Measurements from ENCODE around the gene SNRPD3.

SNRPD3 gene

DNA sequence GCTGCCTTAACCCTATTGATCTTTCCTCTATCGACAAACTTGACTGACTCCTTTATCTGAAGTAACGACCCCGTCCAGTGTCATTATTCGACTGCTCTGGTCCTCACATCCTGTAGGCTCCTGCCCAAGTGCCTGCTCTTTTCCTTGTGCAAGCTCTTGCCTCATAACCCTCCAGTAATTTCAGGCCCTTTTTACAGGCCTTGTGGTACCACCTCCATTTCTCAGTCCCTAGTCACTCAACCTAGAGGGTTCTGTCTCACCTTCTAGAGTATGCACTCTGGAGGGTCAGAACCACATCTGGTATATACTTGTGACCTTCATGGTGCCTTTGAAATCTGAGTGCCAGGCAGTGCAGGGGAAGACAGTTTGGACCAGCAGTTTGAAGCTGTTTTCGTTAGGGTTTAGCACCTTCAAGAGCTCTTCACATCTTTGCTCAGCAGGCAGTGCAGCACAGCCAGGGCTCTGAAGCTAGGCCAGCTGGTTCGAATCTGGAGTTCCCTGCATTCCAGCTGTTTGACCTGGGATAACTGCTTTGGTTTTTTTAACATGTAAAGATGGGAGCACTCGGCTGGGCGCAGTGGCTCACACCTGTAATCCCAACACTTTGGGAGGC lies 11.2 kb downstream of the SNRPD3 start:
- Histone ChIP-seq H3K79me2 (ENCODE audit: insufficient read depth, low read length) (peaks cover 65% of the 10 kb centered on the region), H4K20me1 (ENCODE audit: insufficient read depth, low read length, poor library complexity, severe bottlenecking) (peaks cover 60% of the 10 kb centered on the region), H3K4me2 (ENCODE audit: low read depth, low read length, poor library complexity, severe bottlenecking) (no peak overlapping the region), H3K9me3 (ENCODE audit: insufficient read depth, low read depth, low read length) (no peaks in the 10 kb centered on the region), H3K27me3 (ENCODE audit: insufficient read depth, low read length, poor library complexity, severe bottlenecking) (no peaks in the 10 kb centered on the region), H2AFZ (ENCODE audit: low read length) (no peak overlapping the region), H3K9me2 (replicated peaks; ENCODE audit: low read depth, low read length) (no peaks in the 10 kb centered on the region), H3K36me3 (ENCODE audit: insufficient read depth, low read length) (peaks cover 84% of the 10 kb centered on the region; the same call in 1 of the 2 replicates), H3K4me1 (ENCODE audit: insufficient read depth, low read length, poor library complexity, severe bottlenecking) (peaks cover 18% of the 10 kb centered on the region), H3F3A (ENCODE audit: low read depth) (no peaks in the 10 kb centered on the region), H3K4me3 (ENCODE audit: low read length, poor library complexity, severe bottlenecking) (no peak overlapping the region), H3K9ac (ENCODE audit: low read depth, low read length, poor library complexity, severe bottlenecking) (no peak overlapping the region)
- no peak for TF ChIP-seq CTCF (conservative IDR thresholded peaks at IDR 0.05; ENCODE audit: low read length)
- TF ChIP-seq EZH2phosphoT487 (IDR thresholded peaks at IDR 0.05; ENCODE audit: borderline replicate concordance), result no peak

DNA sequence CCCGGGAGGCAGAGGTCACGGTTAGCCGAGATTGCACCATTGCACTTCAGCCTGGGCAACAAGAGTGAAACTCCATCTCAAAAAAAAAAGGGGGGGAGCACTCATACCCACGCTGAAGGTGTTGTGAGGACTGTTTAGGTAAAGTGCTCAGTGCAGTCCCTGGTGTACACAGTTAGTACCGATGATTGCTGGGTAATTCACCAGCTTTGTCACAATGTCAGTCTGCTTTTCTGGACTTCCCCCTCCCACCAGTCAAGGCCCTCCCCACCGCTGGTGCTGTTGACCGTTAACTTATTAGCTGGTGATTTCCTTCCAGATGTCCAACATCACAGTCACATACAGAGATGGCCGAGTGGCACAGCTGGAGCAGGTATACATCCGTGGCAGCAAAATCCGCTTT lies 11.9 kb downstream of the SNRPD3 start:
- Histone ChIP-seq H2AFZ (ENCODE audit: low read length) (no peak overlapping the region), H3F3A (ENCODE audit: low read depth) (no peaks in the 10 kb centered on the region), H3K4me3 (ENCODE audit: low read length, poor library complexity, severe bottlenecking) (no peak overlapping the region), H4K20me1 (ENCODE audit: insufficient read depth, low read length, poor library complexity, severe bottlenecking) (peaks cover 56% of the 10 kb centered on the region), H3K36me3 (ENCODE audit: insufficient read depth, low read length) (peaks cover 88% of the 10 kb centered on the region; the same call in 1 of the 2 replicates), H3K27me3 (ENCODE audit: insufficient read depth, low read length, poor library complexity, severe bottlenecking) (no peaks in the 10 kb centered on the region), H3K9me3 (ENCODE audit: insufficient read depth, low read depth, low read length) (no peaks in the 10 kb centered on the region), H3K4me2 (ENCODE audit: low read depth, low read length, poor library complexity, severe bottlenecking) (no peak overlapping the region), H3K79me2 (ENCODE audit: insufficient read depth, low read length) (peaks cover 58% of the 10 kb centered on the region), H3K9ac (ENCODE audit: low read depth, low read length, poor library complexity, severe bottlenecking) (no peak overlapping the region), H3K4me1 (ENCODE audit: insufficient read depth, low read length, poor library complexity, severe bottlenecking) (peaks cover 16% of the 10 kb centered on the region), H3K9me2 (replicated peaks; ENCODE audit: low read depth, low read length) (no peaks in the 10 kb centered on the region)
- TF ChIP-seq CTCF (conservative IDR thresholded peaks at IDR 0.05; ENCODE audit: low read length) (no peak), EZH2phosphoT487 (IDR thresholded peaks at IDR 0.05; ENCODE audit: borderline replicate concordance) (no peak)

DNA sequence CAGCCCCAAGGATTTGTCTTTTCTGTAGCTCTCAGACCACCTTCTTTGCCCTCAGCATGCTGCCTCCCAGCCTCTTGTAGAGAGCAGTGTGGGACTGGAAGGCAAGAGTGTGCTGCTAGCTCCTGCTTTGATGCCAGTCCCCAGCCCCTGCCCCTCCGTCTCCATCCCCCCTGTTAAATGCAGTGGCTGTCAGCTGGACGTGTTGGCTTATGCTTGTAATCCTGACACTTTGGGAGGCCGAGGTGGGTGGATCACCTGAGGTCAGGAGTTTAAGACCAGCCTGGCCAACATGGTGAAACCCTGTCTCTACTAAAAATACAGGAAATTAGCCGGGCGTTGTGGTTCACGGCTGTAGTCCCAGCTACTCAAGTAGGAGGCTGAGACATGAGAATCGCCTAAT lies 15.5 kb downstream of the SNRPD3 start:
- Histone ChIP-seq H4K20me1 (ENCODE audit: insufficient read depth, low read length, poor library complexity, severe bottlenecking) (peaks cover 23% of the 10 kb centered on the region), H3K4me1 (ENCODE audit: insufficient read depth, low read length, poor library complexity, severe bottlenecking) (no peaks in the 10 kb centered on the region), H3K27me3 (ENCODE audit: insufficient read depth, low read length, poor library complexity, severe bottlenecking) (no peaks in the 10 kb centered on the region), H3K36me3 (ENCODE audit: insufficient read depth, low read length) (peaks cover 84% of the 10 kb centered on the region; the same call in 1 of the 2 replicates), H3K79me2 (ENCODE audit: insufficient read depth, low read length) (peaks cover 22% of the 10 kb centered on the region), H3F3A (ENCODE audit: low read depth) (no peaks in the 10 kb centered on the region), H3K4me2 (ENCODE audit: low read depth, low read length, poor library complexity, severe bottlenecking) (no peak overlapping the region), H3K9ac (ENCODE audit: low read depth, low read length, poor library complexity, severe bottlenecking) (no peak overlapping the region), H3K9me3 (ENCODE audit: insufficient read depth, low read depth, low read length) (no peaks in the 10 kb centered on the region), H2AFZ (ENCODE audit: low read length) (no peak overlapping the region), H3K9me2 (replicated peaks; ENCODE audit: low read depth, low read length) (no peaks in the 10 kb centered on the region), H3K4me3 (ENCODE audit: low read length, poor library complexity, severe bottlenecking) (no peak overlapping the region)
- no peak for TF ChIP-seq CTCF (conservative IDR thresholded peaks at IDR 0.05; ENCODE audit: low read length)
- no peak for TF ChIP-seq EZH2phosphoT487 (IDR thresholded peaks at IDR 0.05; ENCODE audit: borderline replicate concordance)

Data from Loucy (cell line).